Liver (tissue), 3 donors: Measurements from ENCODE around the gene ULK2.

Experiments
- EGR1 ChIP-seq, 2 donors: IDR thresholded peaks; 2 replicates each; pipeline ENCODE4 v1.6.1; 2016 to 2018; ENCODE audit warnings: antibody characterized with exemption in 2 of 2, low read depth in 2 of 2
- GABPA ChIP-seq, 2 donors: IDR thresholded peaks in 1 of 2; conservative IDR thresholded peaks in 1 of 2; 2 replicates each; pipeline ENCODE4 v1.6.1; 2016; ENCODE audit warnings: antibody characterized with exemption in 2 of 2, mild to moderate bottlenecking in 1 of 2, moderate library complexity in 1 of 2
- HNF4A ChIP-seq, 2 donors: conservative IDR thresholded peaks; 2 replicates each; pipeline ENCODE4 v1.6.1; 2016; ENCODE audit warnings: antibody characterized with exemption in 2 of 2, mild to moderate bottlenecking in 2 of 2
- HNF4G ChIP-seq: IDR thresholded peaks from 2 replicates; pipeline ENCODE4 v1.6.1; 2016; ENCODE audit warnings: antibody characterized with exemption
- JUND ChIP-seq, 2 donors: IDR thresholded peaks; 2 replicates each; pipeline ENCODE4 v1.6.1; 2016; ENCODE audit warnings: antibody characterized with exemption in 2 of 2
- RAD21 ChIP-seq, 2 donors: IDR thresholded peaks; 2 replicates each; pipeline ENCODE4 v1.6.1; 2016; ENCODE audit warnings: antibody characterized with exemption in 2 of 2, mild to moderate bottlenecking in 2 of 2
- REST ChIP-seq: IDR thresholded peaks from 2 replicates; pipeline ENCODE4 v1.6.1; 2016; ENCODE audit warnings: antibody characterized with exemption, mild to moderate bottlenecking
- SP1 ChIP-seq: IDR thresholded peaks from 2 replicates; pipeline ENCODE4 v1.6.1; 2018; ENCODE audit warnings: antibody characterized with exemption, mild to moderate bottlenecking
- TAF1 ChIP-seq: conservative IDR thresholded peaks from 2 replicates; pipeline ENCODE4 v1.6.1; 2016; ENCODE audit warnings: antibody characterized with exemption, mild to moderate bottlenecking
- YY1 ChIP-seq: IDR thresholded peaks from 2 replicates; pipeline ENCODE4 v1.6.1; 2016; ENCODE audit warnings: antibody characterized with exemption, mild to moderate bottlenecking
- TF ChIP-seq, protein P1 (sequence below): fragments of 150-350 bp; IDR thresholded peaks from 2 replicates; pipeline ENCODE4 v1.5.1; 2017; ENCODE audit warnings: improper control_type of control experiment, low read depth, low read length; ENCODE audit not compliant: missing input control
- TF ChIP-seq, protein P2 (sequence below): IDR thresholded peaks from 2 replicates; pipeline ENCODE4 v1.6.1; 2016; ENCODE audit warnings: antibody characterized with exemption
- TF ChIP-seq, protein P3 (sequence below): IDR thresholded peaks from 2 replicates; pipeline ENCODE4 v1.6.1; 2016; ENCODE audit warnings: antibody characterized with exemption
- TF ChIP-seq, protein P4 (sequence below): IDR thresholded peaks from 2 replicates; pipeline ENCODE4 v1.6.1; 2016; ENCODE audit warnings: antibody characterized with exemption
- donor health status: healthy.
- donor health status: healthy.

GRCh38 chr17:19830061-19830460, 37.7 kb downstream of the ULK2 start:
- TF ChIP-seq, protein P1, sequence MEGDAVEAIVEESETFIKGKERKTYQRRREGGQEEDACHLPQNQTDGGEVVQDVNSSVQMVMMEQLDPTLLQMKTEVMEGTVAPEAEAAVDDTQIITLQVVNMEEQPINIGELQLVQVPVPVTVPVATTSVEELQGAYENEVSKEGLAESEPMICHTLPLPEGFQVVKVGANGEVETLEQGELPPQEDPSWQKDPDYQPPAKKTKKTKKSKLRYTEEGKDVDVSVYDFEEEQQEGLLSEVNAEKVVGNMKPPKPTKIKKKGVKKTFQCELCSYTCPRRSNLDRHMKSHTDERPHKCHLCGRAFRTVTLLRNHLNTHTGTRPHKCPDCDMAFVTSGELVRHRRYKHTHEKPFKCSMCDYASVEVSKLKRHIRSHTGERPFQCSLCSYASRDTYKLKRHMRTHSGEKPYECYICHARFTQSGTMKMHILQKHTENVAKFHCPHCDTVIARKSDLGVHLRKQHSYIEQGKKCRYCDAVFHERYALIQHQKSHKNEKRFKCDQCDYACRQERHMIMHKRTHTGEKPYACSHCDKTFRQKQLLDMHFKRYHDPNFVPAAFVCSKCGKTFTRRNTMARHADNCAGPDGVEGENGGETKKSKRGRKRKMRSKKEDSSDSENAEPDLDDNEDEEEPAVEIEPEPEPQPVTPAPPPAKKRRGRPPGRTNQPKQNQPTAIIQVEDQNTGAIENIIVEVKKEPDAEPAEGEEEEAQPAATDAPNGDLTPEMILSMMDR = no peak
- no peak for TF ChIP-seq JUND (IDR thresholded peaks at IDR 0.05)
- no peak for TF ChIP-seq RAD21 (IDR thresholded peaks at IDR 0.05)
- TF ChIP-seq, protein P2, sequence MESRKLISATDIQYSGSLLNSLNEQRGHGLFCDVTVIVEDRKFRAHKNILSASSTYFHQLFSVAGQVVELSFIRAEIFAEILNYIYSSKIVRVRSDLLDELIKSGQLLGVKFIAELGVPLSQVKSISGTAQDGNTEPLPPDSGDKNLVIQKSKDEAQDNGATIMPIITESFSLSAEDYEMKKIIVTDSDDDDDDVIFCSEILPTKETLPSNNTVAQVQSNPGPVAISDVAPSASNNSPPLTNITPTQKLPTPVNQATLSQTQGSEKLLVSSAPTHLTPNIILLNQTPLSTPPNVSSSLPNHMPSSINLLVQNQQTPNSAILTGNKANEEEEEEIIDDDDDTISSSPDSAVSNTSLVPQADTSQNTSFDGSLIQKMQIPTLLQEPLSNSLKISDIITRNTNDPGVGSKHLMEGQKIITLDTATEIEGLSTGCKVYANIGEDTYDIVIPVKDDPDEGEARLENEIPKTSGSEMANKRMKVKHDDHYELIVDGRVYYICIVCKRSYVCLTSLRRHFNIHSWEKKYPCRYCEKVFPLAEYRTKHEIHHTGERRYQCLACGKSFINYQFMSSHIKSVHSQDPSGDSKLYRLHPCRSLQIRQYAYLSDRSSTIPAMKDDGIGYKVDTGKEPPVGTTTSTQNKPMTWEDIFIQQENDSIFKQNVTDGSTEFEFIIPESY = no peak
- TF ChIP-seq HNF4G = no peak
- TF ChIP-seq TAF1 = no peak
- TF ChIP-seq, protein P3, sequence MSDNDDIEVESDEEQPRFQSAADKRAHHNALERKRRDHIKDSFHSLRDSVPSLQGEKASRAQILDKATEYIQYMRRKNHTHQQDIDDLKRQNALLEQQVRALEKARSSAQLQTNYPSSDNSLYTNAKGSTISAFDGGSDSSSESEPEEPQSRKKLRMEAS = no peak
- TF ChIP-seq SP1 = no peak
- no peak for TF ChIP-seq REST
- TF ChIP-seq, protein P4, sequence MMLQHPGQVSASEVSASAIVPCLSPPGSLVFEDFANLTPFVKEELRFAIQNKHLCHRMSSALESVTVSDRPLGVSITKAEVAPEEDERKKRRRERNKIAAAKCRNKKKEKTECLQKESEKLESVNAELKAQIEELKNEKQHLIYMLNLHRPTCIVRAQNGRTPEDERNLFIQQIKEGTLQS = no peak
- no peak for TF ChIP-seq GABPA (IDR thresholded peaks at IDR 0.05 in 1 of 2, conservative IDR thresholded peaks at IDR 0.05 in 1 of 2)
- TF ChIP-seq YY1 = no peak
- TF ChIP-seq HNF4A (conservative IDR thresholded peaks at IDR 0.05) = no peak
- TF ChIP-seq EGR1 (IDR thresholded peaks at IDR 0.05; ENCODE audit: low read depth in 2 of 2) = no peak
